ENCODE results near the gene MRC2.

GRCh38 chr17:62587554-62587953 is 39.9 kb upstream of the MRC2 start:
- TF ChIP-seq, protein P1, sequence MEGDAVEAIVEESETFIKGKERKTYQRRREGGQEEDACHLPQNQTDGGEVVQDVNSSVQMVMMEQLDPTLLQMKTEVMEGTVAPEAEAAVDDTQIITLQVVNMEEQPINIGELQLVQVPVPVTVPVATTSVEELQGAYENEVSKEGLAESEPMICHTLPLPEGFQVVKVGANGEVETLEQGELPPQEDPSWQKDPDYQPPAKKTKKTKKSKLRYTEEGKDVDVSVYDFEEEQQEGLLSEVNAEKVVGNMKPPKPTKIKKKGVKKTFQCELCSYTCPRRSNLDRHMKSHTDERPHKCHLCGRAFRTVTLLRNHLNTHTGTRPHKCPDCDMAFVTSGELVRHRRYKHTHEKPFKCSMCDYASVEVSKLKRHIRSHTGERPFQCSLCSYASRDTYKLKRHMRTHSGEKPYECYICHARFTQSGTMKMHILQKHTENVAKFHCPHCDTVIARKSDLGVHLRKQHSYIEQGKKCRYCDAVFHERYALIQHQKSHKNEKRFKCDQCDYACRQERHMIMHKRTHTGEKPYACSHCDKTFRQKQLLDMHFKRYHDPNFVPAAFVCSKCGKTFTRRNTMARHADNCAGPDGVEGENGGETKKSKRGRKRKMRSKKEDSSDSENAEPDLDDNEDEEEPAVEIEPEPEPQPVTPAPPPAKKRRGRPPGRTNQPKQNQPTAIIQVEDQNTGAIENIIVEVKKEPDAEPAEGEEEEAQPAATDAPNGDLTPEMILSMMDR (IDR thresholded peaks at IDR 0.05; ENCODE audit: insufficient read depth, low read length), result no peak
- TF ChIP-seq POLR2AphosphoS5 (IDR thresholded peaks at IDR 0.05; ENCODE audit: low read depth) (no peak), GABPA (IDR thresholded peaks at IDR 0.05; ENCODE audit: low read depth) (no peak), REST (IDR thresholded peaks at IDR 0.05; ENCODE audit: insufficient replicate concordance, low read depth) (no peak), SPI1 (IDR thresholded peaks at IDR 0.05; ENCODE audit: borderline replicate concordance, low read depth) (no peak)

Measured in HL-60 (cell line).